ENCODE results near the gene PTPRT.

GRCh38 chr20:42609618-42610017, 580.1 kb downstream of the PTPRT start:
- TF ChIP-seq POLR2A (IDR thresholded peaks at IDR 0.05; ENCODE audit: low read depth, low read length) (no peak), SMC3 (IDR thresholded peaks at IDR 0.05; ENCODE audit: low read depth, low read length) (no peak), CHD1 (IDR thresholded peaks at IDR 0.05; ENCODE audit: low read depth, low read length) (no peak), CTCF (conservative IDR thresholded peaks at IDR 0.05; ENCODE audit: low read depth, low read length) (no peak), CEBPB (IDR thresholded peaks at IDR 0.05; ENCODE audit: low read depth, low read length) (no peak), MAZ (IDR thresholded peaks at IDR 0.05; ENCODE audit: borderline replicate concordance, low read depth, low read length) (no peak), MAFK (IDR thresholded peaks at IDR 0.05; ENCODE audit: low read depth, low read length) (no peak)

Measured in IMR-90 (cell line).